Measurements from ENCODE around the gene HSPA1L.

HSPA1L gene

GRCh38 chr6:31781244-31782125, 33.6 kb downstream of the HSPA1L start:
- DNase-seq: no peak

- no peak for DNase-seq
These were observed 34.4 kb downstream of the HSPA1L start for GRCh38 chr6:31780507-31781243.

GRCh38 chr6:31779908-31780307, 35.2 kb downstream of the HSPA1L start:
- DNase-seq: no peak

GRCh38 chr6:31778999-31779885, 35.8 kb downstream of the HSPA1L start:
- DNase-seq: no peak

- DNase-seq: no peak
These were observed 36.9 kb downstream of the HSPA1L start for GRCh38 chr6:31778193-31778592.

- DNase-seq: no peak
These were observed 37.4 kb downstream of the HSPA1L start for GRCh38 chr6:31777667-31778050.

GRCh38 chr6:31776989-31777666, 38.0 kb downstream of the HSPA1L start, which contains the start of gene VWA7:
VWA7 (minus strand) TSS chr6:31777328; CDS start chr6:31776779, 549 bp downstream.
- DNase-seq: peak; percentile 87 to 88

GRCh38 chr6:31776485-31776988, 38.5 kb downstream of the HSPA1L start:
- DNase-seq: peak in 1 of 2 experiments; percentile 45

GRCh38 chr6:31775633-31776484, 39.2 kb downstream of the HSPA1L start:
- no peak for DNase-seq

- DNase-seq: no peak
These were observed 39.9 kb downstream of the HSPA1L start for GRCh38 chr6:31775184-31775583.

GRCh38 chr6:31771992-31772358, 43.1 kb downstream of the HSPA1L start:
- no peak for DNase-seq

- DNase-seq: no peak
These were observed 44.2 kb downstream of the HSPA1L start for GRCh38 chr6:31770860-31771259.

- peak; percentile 90 to 91 for DNase-seq
These were observed 45.3 kb downstream of the HSPA1L start for GRCh38 chr6:31769684-31770371.

GRCh38 chr6:31768363-31769257, 46.5 kb downstream of the HSPA1L start:
- no peak for DNase-seq

- DNase-seq: no peak
These were observed 47.9 kb downstream of the HSPA1L start for GRCh38 chr6:31767096-31767645.

- no peak for DNase-seq
These were observed 48.9 kb downstream of the HSPA1L start for GRCh38 chr6:31765910-31766794.

- DNase-seq: no peak
These were observed 49.5 kb downstream of the HSPA1L start for GRCh38 chr6:31765559-31765909.

GRCh38 chr6:31764198-31764597, 50.9 kb downstream of the HSPA1L start:
- DNase-seq: no peak
